Aorta (tissue), 5 donors: ENCODE data around the gene TMEM107. TPM values are rescaled to one million over a fixed set of nuclear protein-coding genes. Genes with fewer than 3 reads are reported as not detected.

Source experiments
- ATAC-seq: fragments of 200-7000 bp; cut with Tn5 transposase; one replicate; pipeline ENCODE4 v1.9.1; 2022; ENCODE audit warnings: moderate library complexity; ENCODE audit not compliant: low FRiP score
- DNase-seq, 2 donors: peaks; one replicate each; pipeline ENCODE4 v3.0.0-alpha.2; 2020
- H3K27ac ChIP-seq, 2 donors: one replicate each; pipeline ENCODE4 v1.5.1; 2013; ENCODE audit warnings: low read length in 2 of 2, mild to moderate bottlenecking in 2 of 2, moderate library complexity in 2 of 2, control low read depth in 1 of 2, inconsistent platforms in 1 of 2, low read depth in 1 of 2
- H3K27me3 ChIP-seq, 2 donors: one replicate each; pipeline ENCODE4 v1.6.1; 2013; ENCODE audit warnings: control low read depth in 1 of 2, low read length in 1 of 2, mild to moderate bottlenecking in 1 of 2, moderate library complexity in 1 of 2; ENCODE audit not compliant: insufficient read depth in 2 of 2, control insufficient read depth in 1 of 2
- H3K36me3 ChIP-seq, 2 donors: one replicate each; pipeline ENCODE4 v1.6.1; 2013; ENCODE audit warnings: control low read depth in 1 of 2, low read length in 1 of 2, mild to moderate bottlenecking in 1 of 2; ENCODE audit not compliant: insufficient read depth in 2 of 2, control insufficient read depth in 1 of 2
- H3K4me1 ChIP-seq, 2 donors: one replicate each; pipeline ENCODE4 v1.6.1; 2013; ENCODE audit warnings: low read length in 2 of 2, control low read depth in 1 of 2, mild to moderate bottlenecking in 1 of 2, moderate library complexity in 1 of 2; ENCODE audit not compliant: insufficient read depth in 2 of 2, control insufficient read depth in 1 of 2
- H3K4me3 ChIP-seq, 2 donors: one replicate each; pipeline ENCODE4 v1.5.1; 2013; ENCODE audit warnings: low read length in 2 of 2, control low read depth in 1 of 2, mild to moderate bottlenecking in 1 of 2
- H3K9me3 ChIP-seq: one replicate; pipeline ENCODE4 v1.6.1; 2013; ENCODE audit warnings: mild to moderate bottlenecking, low read length; ENCODE audit not compliant: control insufficient read depth
- WGBS, 2 donors: extraction: QIAGEN DNeasy Blood & Tissue Kit; methylation state at CpG; one replicate each; pipeline ENCODE4 v1.1.7; 2013; 5-methylcytosine and 5-hydroxymethylcytosine counted together
- intact Hi-C, 2 donors: fragments of 100-400 bp; cut with DNase I; formaldehyde crosslinking; loops; one replicate each; pipeline versions ENCODE4 v1.14.2 to v1.15.0; 2022
- polyA plus RNA-seq, 2 donors: library from polyadenylated mRNA; stranded (reverse); fragments of 200-250 nt; gene quantifications; one replicate each; pipeline ENCODE4 v1.2.3, GENCODE V29; 2013
- total RNA-seq, 2 donors: library from RNA; stranded (reverse); fragmentation: NEBNext Ultra II Directional; extraction: Animal tissue kit (Norgen Biotek cat#: 25700); gene quantifications; one replicate each; pipeline ENCODE4 v1.2.1, GENCODE V29; 2021
- donor health status: healthy with polysubstance abuse.
- donor health status: Bipolar disorder and iron deficiency.
- donor health status: DM: no; HTN: no; CAD: no.
- donor health status: DM: no; HTN: no; CAD: no.
- donor health status: DM: yes; HTN: yes; CAD: no.

Gene TMEM107
- total and polyA plus RNA-seq, 4 donors = 8.9 to 20.9 (median 11.1) TPM

DNA sequence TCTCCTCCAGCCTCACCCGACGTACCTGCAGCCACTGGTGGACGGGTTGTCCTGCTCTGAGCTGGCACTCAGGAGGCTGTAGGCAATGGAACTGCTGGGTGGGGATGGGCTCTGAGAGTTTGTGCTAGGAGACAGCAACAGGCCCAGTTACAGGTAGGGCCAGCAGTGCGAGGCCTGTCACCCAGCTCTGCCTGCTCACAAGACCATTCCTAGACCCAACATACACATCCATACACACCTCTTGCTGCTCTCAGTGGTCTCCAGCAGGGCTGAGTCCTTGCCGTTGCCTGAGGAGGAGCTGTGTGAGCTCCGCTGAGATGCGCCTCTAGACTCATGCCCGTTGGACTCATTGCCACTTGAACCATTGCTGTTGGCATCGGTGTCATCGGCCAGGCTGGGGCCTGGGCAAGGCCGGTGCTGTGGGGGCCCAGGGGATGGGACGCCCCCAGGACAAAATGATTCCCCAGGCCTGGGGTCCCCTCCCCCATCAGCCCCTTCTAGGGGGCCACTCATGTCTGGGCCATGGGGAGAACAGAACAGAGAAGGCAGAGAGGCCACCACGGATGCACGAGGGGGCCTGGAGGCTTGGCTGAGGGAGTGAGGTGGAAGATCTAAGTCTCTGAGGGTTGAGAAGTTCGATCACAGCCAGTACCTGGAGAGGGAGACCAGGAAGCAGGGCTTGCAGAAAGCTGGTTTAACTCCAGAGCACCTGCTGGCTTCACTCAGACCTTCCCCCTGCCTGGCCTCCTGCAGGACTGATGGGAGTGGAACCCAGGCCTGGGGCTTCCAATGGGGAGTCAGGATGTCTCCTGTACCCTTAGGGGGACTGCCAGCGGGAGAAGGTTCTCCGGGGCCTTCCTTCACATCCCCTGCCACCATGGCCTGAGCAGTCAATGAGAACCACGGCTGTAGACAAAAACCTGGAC, 25.7 kb downstream of the TMEM107 start:
- ATAC-seq = no peak
- Histone ChIP-seq H3K4me1 (no peaks in the 10 kb centered on the region), H3K27me3 (no peaks in the 10 kb centered on the region), H3K27ac (peak overlapping the region in 1 of 2 donors; percentile 49), H3K36me3 (peaks cover 7 to 37% of the 10 kb centered on the region in 2 donors), H3K9me3 (no peaks in the 10 kb centered on the region), H3K4me3 (peak overlapping the region in 1 of 2 donors; percentile 4)
- intact Hi-C loops = loop anchor here in 1 of 2 donors (5.0 to 10.0 kb wide), 2 partner anchors 466 to 578 kb away; partner anchors contain the start of genes TP53 and WRAP53
- DNase-seq = peak; percentile 54 to 68
- WGBS, 2 donors = 60 to 62% methylated on average over 18 of the region's 18 CpGs

DNA sequence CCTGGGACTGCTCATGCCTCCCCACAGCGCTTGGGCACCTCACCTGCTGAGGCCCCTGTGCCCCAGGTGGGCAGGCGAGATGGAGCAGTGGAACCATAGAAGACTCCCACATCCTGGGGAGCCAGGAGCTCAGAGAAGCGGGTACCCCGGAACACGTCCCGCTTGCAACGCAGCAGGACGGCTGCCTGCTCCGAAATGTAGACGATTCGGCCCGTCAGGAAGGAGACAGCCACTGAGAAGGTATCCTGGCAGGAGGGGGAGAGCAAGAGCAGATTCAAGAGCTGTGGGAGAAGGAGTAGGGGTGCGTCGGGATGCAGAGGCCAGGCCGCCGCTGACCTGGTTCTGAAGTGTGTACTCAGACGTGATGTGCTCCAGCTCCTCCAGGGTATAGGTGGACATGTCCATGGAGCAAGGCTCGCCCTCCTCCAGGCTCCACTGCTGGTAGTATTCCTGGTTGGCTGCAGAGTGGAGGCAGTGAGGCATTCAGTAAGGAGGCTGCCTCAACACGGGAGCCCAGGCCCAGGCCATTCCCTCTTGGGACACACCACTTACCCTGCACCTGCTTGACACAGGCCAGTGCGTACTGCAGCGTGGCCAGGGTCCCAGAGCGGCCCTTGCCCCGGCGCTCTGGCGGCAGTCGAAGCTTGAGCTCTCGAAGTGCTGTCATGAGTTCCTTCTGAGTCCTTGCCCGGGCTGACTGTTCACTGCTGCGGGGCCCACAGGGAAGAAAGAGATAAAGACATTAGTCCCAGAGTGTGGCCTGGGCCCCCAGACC, 26.6 kb downstream of the TMEM107 start:
- Histone ChIP-seq H3K36me3 (peaks cover 7 to 41% of the 10 kb centered on the region in 2 donors), H3K4me1 (no peaks in the 10 kb centered on the region), H3K27me3 (no peaks in the 10 kb centered on the region), H3K4me3 (no peak overlapping the region), H3K27ac (peak overlapping the region in 1 of 2 donors; percentile 4), H3K9me3 (no peaks in the 10 kb centered on the region)
- 87 to 92% methylated on average over 29 of the region's 29 CpGs for WGBS, 2 donors
- DNase-seq (peak; percentile 47 to 79), ATAC-seq (no peak)
- intact Hi-C loops = loop anchor here in 1 of 2 donors (5.0 to 10.0 kb wide), 2 partner anchors 465 to 577 kb away; partner anchors contain the start of genes TP53 and WRAP53

DNA sequence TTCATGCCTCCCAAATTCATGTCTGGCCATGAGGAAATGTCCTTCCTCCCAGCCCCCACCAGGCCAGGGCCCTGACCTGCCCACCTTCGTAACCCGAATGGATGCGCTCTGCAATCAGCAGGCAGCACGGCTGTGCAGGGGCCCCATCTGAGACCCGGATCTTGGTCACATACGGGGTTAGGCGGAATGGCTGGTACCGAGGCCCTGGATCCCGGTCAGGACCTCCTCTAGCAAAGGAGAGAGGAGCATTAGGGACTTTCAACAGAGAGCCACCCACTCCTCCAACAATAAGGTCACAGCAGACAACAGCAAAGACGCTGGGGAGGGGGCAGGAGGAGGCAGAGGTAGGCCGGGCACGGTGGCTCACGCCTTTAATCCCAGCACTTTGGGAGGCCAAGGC, 27.6 kb downstream of the TMEM107 start:
- WGBS, 2 donors = 87% methylated on average over 13 of the region's 13 CpGs
- intact Hi-C loops = no loop called here
- Histone ChIP-seq H3K27me3 (no peaks in the 10 kb centered on the region), H3K36me3 (peaks cover 7 to 46% of the 10 kb centered on the region in 2 donors), H3K4me1 (no peaks in the 10 kb centered on the region), H3K9me3 (no peaks in the 10 kb centered on the region), H3K27ac (peak overlapping the region in 1 of 2 donors; percentile 17), H3K4me3 (no peak overlapping the region)
- ATAC-seq (no peak), DNase-seq (no peak)

DNA sequence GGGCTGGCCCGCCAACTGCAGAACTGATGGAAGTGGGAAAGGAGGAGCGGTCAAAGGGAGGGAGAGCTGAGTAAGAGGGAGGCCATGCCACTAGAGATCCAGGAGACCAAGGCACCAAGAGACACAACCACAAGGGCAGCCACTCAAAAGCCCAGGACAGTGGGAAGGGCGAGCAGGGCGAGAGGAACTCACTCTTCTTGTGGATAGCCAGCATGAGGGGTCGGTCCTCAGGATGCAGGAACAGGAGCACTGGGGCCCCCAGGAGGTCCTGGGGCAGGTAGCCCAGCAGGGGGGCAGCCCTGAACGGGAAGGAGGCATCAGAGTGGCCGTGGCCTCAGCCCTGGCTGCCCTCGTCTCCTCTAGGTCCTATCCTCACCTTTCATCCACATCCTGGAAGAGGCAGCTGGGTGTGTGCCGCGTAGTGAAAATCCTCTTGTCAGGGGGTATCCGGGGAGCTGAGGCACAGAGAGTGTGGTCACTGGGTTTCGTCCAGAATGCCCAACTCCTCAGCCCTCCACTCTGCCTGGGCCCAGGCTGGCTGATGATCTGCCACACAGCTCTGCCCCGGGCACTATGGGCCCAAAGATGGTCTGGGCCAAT, 28.3 kb downstream of the TMEM107 start:
- 85 to 87% methylated on average over 13 of the region's 13 CpGs for WGBS, 2 donors
- no peak overlapping the region for H3K4me3 ChIP-seq
- H3K36me3 ChIP-seq = peaks cover 7 to 47% of the 10 kb centered on the region in 2 donors
- H3K4me1 ChIP-seq = no peaks in the 10 kb centered on the region
- intact Hi-C loops = no loop called here
- H3K9me3 ChIP-seq = no peaks in the 10 kb centered on the region
- H3K27me3 ChIP-seq = no peaks in the 10 kb centered on the region
- no peak overlapping the region for H3K27ac ChIP-seq
- DNase-seq (no peak), ATAC-seq (no peak)

DNA sequence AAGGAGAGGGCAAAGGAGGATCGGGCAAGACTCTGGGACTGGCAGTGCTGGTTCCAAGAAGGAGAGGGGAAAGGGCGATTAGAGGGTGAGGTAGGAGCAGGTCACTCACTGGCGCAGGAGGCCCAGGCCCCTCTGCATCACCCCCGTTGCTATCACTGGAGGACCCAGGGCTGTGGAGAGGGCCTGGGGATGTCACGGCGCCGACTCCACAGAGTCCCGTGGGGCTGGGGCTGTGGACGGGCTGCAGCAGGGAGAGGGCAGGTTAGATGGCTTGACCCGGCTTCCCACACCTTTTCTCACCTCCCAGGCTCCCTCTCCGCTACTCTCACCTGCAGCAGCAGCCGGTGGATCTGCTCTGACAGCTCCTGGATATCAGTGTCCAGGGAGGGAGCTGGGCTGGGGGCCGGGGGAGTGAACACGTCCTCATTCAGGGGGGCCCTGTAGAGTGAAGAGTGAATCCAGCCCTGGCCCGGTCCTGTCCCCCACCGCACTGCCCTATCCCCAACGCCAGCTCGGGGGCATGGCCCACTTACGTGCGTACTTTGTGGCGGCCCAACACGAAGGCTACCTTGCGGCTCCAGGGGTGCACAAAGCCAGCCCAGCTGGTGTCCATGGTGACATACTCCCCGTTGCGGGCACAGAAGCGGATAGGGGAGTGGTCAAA, 28.9 kb downstream of the TMEM107 start:
- Histone ChIP-seq H3K9me3 (no peaks in the 10 kb centered on the region), H3K36me3 (peaks cover 7 to 53% of the 10 kb centered on the region in 2 donors), H3K4me1 (no peaks in the 10 kb centered on the region), H3K27ac (no peak overlapping the region), H3K4me3 (no peak overlapping the region), H3K27me3 (no peaks in the 10 kb centered on the region)
- ATAC-seq = no peak
- DNase-seq = peak in 1 of 2 donors; percentile 48
- WGBS, 2 donors = 82 to 88% methylated on average over 24 to 26 of the region's 26 CpGs
- intact Hi-C loops = no loop called here

DNA sequence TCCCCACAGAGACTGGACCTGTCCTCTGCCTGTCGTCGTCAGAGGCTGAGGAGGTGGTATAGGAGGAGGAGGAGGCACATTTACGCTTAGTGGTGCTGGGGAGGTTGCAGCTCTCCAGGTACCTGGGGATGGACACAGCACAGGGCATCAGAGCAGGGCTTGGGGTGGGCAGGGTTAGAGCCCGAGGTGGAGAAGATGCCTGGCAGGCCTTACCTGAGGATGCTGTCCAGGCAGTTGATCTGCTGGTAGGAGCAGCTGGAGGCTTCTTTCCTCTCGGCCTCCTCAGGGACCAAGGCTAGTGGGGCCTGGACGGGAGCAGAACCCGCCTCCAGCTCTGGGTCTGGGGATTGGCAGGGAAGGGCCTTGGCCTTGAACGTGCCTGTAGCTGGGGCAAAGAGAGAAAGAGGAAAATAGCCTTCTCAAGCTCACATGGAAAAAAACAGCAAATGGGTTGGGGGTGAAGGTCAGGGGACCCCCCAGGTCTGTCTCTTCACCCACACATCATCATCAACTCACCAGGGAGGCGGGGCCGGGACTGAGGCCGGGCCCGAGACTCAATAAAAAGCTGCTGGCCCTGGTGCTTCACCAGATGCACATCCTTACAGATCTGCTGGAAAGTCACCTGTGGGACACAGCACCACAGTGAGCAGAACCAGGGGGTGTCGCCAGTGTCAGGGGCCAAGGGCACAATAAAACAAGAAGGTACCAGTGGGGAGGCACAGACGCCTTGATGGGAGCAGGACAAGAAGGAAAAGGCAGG, 29.6 kb downstream of the TMEM107 start:
- Histone ChIP-seq H3K4me3 (no peak overlapping the region), H3K9me3 (no peaks in the 10 kb centered on the region), H3K27me3 (no peaks in the 10 kb centered on the region), H3K27ac (peak overlapping the region in 1 of 2 donors; percentile 2), H3K4me1 (no peaks in the 10 kb centered on the region), H3K36me3 (peaks cover 7 to 60% of the 10 kb centered on the region in 2 donors)
- intact Hi-C loops = no loop called here
- DNase-seq (no peak), ATAC-seq (no peak)
- 89 to 93% methylated on average over 14 of the region's 14 CpGs for WGBS, 2 donors

DNA sequence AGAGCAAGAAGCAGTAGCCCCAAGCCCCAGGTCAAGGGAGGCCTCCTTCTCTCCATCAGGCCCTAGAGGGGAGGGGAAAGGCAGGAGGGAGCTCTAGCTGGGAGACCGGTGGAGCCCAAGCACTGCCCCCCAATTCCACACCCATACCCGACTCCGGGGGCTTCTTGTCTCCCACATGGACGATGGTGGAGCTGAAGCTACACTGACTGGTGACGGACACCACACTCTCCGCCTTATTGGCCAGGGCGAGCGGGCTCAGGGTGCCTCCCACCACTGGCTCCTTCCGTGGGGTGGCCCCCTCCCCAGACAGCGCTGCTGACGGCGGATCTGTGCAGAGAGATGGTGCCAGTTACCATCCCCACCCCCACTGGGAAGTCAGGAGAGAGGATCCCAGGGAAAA, 30.4 kb downstream of the TMEM107 start:
- no peaks in the 10 kb centered on the region for H3K9me3 ChIP-seq
- no peaks in the 10 kb centered on the region for H3K27me3 ChIP-seq
- WGBS, 2 donors = 88 to 92% methylated on average over 12 of the region's 12 CpGs
- peaks cover 7 to 65% of the 10 kb centered on the region in 2 donors for H3K36me3 ChIP-seq
- intact Hi-C loops = no loop called here
- DNase-seq (no peak), ATAC-seq (no peak)
- H3K4me1 ChIP-seq = no peaks in the 10 kb centered on the region
- H3K27ac ChIP-seq = no peak overlapping the region
- H3K4me3 ChIP-seq = no peak overlapping the region
